NOMO-1 treated with dmso at 0.1 percent for 144 hours (cell line): Measurements from ENCODE around the gene CCND2.

ENCODE experiments used
- DNase-seq: peaks from one replicate; lab custom pipeline; 2025; ENCODE audit not compliant: unreplicated experiment; lab: John Stamatoyannopoulos, UW

Gene CCND2

GRCh38 chr12:4256043-4256826 is 17.3 kb upstream of the CCND2 start:
- no peak for DNase-seq

GRCh38 chr12:4257442-4257841 is 16.1 kb upstream of the CCND2 start:
- no peak for DNase-seq

GRCh38 chr12:4259099-4259498 is 14.5 kb upstream of the CCND2 start:
- no peak for DNase-seq

GRCh38 chr12:4261655-4262054 is 11.9 kb upstream of the CCND2 start:
- no peak for DNase-seq

GRCh38 chr12:4265280-4265679 is 8.3 kb upstream of the CCND2 start:
- DNase-seq = no peak

GRCh38 chr12:4266990-4267389 is 6.6 kb upstream of the CCND2 start:
- no peak for DNase-seq

GRCh38 chr12:4267704-4268328 is 5.7 kb upstream of the CCND2 start:
- DNase-seq = no peak

- no peak for DNase-seq
These were observed 5.0 kb upstream of the CCND2 start for GRCh38 chr12:4268329-4269181.

GRCh38 chr12:4269279-4269991 is 4.1 kb upstream of the CCND2 start:
- peak; percentile 29 for DNase-seq

GRCh38 chr12:4270016-4270830 is 3.3 kb upstream of the CCND2 start:
- no peak for DNase-seq

- no peak for DNase-seq
These were observed 2.5 kb upstream of the CCND2 start for GRCh38 chr12:4270831-4271716.

GRCh38 chr12:4271717-4272423 is 1.7 kb upstream of the CCND2 start:
- DNase-seq = no peak

GRCh38 chr12:4272424-4273272 is 914 bp upstream of the CCND2 start:
- no peak for DNase-seq

GRCh38 chr12:4273273-4273651 is 300 bp upstream of the CCND2 start:
- no peak for DNase-seq

GRCh38 chr12:4274396-4275015 is 944 bp downstream of the CCND2 start:
- DNase-seq = no peak

- DNase-seq = no peak
These were observed 1.7 kb downstream of the CCND2 start for GRCh38 chr12:4275016-4275869.
